B cell (primary cell): ENCODE results near the gene POLR3K. TPM values are rescaled to one million over a fixed set of nuclear protein-coding genes. Genes with fewer than 3 reads are reported as not detected.

ENCODE experiments used
- ATAC-seq: fragments of 200-7000 bp; cut with Tn5 transposase; one replicate; pipeline ENCODE4 v1.10.0; 2021; ENCODE audit warnings: low read depth, mild to moderate bottlenecking, moderate number of reproducible peaks, moderate library complexity
- CTCF ChIA-PET: fragments of 350-600 bp; sonication (Branson Sonifier 250); formaldehyde crosslinking; loops from one replicate; lab custom pipeline; 2021; ENCODE audit warnings: antibody characterized with exemption, inconsistent platforms; lab: Charles Lee
- POLR2A ChIA-PET: fragments of 350-600 bp; sonication (Branson Sonifier 250); formaldehyde crosslinking; loops from one replicate; lab custom pipeline; 2021; ENCODE audit warnings: antibody characterized with exemption; lab: Charles Lee
- DNase-seq: peaks from one replicate; pipeline ENCODE4 v3.0.0; 2013
- H2AFZ ChIP-seq: 2 replicates; pipeline ENCODE4 v1.6.1; 2012; ENCODE audit warnings: mild to moderate bottlenecking, low read depth, low read length; ENCODE audit not compliant: insufficient read depth, poor library complexity, severe bottlenecking
- H3K27ac ChIP-seq, 2 donors: 1 replicate in 1 of 2; 2 replicates in 1 of 2; pipeline ENCODE4 v1.5.1; 2012 to 2013; ENCODE audit warnings: low read length in 2 of 2, mild to moderate bottlenecking in 2 of 2, moderate library complexity in 1 of 2
- H3K27me3 ChIP-seq, 4 experiments: fragments of 200-600 bp in 1 of 4; sonication (generic) in 1 of 4; replicated peaks in 1 of 4; 1 replicate in 2 of 4; 2 replicates in 2 of 4; pipeline versions ENCODE4 v1.6.1 to v1.7.0; 2013 to 2016; ENCODE audit warnings: low read length in 3 of 4, mild to moderate bottlenecking in 2 of 4, mixed read lengths in 1 of 4, moderate library complexity in 1 of 4; ENCODE audit not compliant: insufficient read depth in 4 of 4, control insufficient read depth in 3 of 4; ENCODE audit errors: control extremely low read depth in 1 of 4
- H3K36me3 ChIP-seq, 2 experiments: replicated peaks in 1 of 2; 1 replicate in 1 of 2; 2 replicates in 1 of 2; pipeline versions ENCODE4 v1.6.1 to v1.7.1; 2013; ENCODE audit warnings: low read length in 1 of 2; ENCODE audit not compliant: insufficient read depth in 2 of 2, control insufficient read depth in 1 of 2; ENCODE audit errors: control extremely low read depth in 1 of 2, extremely low read depth in 1 of 2
- H3K4me1 ChIP-seq, 2 donors: fragments of 200-600 bp in 1 of 2; sonication (generic) in 1 of 2; 1 replicate in 1 of 2; 2 replicates in 1 of 2; pipeline versions ENCODE4 v1.5.1 to v1.6.1; 2013 to 2017; ENCODE audit warnings: low read length in 2 of 2; ENCODE audit not compliant: control insufficient read depth in 2 of 2, insufficient read depth in 2 of 2
- H3K4me2 ChIP-seq: replicated peaks from 2 replicates; pipeline ENCODE3; 2012; ENCODE audit warnings: mild to moderate bottlenecking, low read depth, low read length; ENCODE audit not compliant: poor library complexity, severe bottlenecking
- H3K4me3 ChIP-seq, 5 experiments: fragments of 200-600 bp in 1 of 5; sonication (generic) in 1 of 5; 1 replicate in 3 of 5; 2 replicates in 2 of 5; pipeline versions ENCODE4 v1.5.1 to v1.7.0; 2011 to 2016; ENCODE audit warnings: low read length in 4 of 5, mild to moderate bottlenecking in 4 of 5, low read depth in 2 of 5, control low read depth in 1 of 5, moderate library complexity in 1 of 5; ENCODE audit not compliant: insufficient read depth in 1 of 5; ENCODE audit errors: control extremely low read depth in 1 of 5, extremely low read depth in 1 of 5
- H3K79me2 ChIP-seq: fragments of 200-600 bp; sonication (generic); one replicate; pipeline ENCODE4 v1.6.0; 2016; ENCODE audit warnings: low read length; ENCODE audit not compliant: control insufficient read depth, insufficient read depth
- H3K9ac ChIP-seq: fragments of 200-600 bp; sonication (generic); 2 replicates; pipeline ENCODE4 v1.6.1; 2017; ENCODE audit warnings: mild to moderate bottlenecking, low read length, moderate library complexity
- H3K9me3 ChIP-seq, 3 donors: one replicate each; pipeline versions ENCODE4 v1.6.1 to v1.7.1; 2013; ENCODE audit warnings: low read length in 2 of 3; ENCODE audit not compliant: control insufficient read depth in 2 of 3, insufficient read depth in 1 of 3; ENCODE audit errors: control extremely low read depth in 1 of 3
- H4K20me1 ChIP-seq: 2 replicates; pipeline ENCODE4 v1.6.0; 2012; ENCODE audit warnings: mild to moderate bottlenecking, low read length; ENCODE audit not compliant: insufficient read depth, control insufficient read depth, poor library complexity, severe bottlenecking
- H3K27ac Mint-ChIP-seq: one replicate; pipeline ENCODE4 v1.8.0; 2021; ENCODE audit warnings: mixed read lengths
- H3K27me3 Mint-ChIP-seq: one replicate; pipeline ENCODE4 v1.8.0; 2021; ENCODE audit warnings: mixed read lengths
- H3K4me1 Mint-ChIP-seq: one replicate; pipeline ENCODE4 v1.8.0; 2021; ENCODE audit warnings: mixed read lengths
- H3K4me3 Mint-ChIP-seq: one replicate; pipeline ENCODE4 v1.8.0; 2021; ENCODE audit warnings: mixed read lengths
- H3K9me3 Mint-ChIP-seq: one replicate; pipeline ENCODE4 v1.8.0; 2022; ENCODE audit warnings: mixed read lengths; ENCODE audit not compliant: insufficient read depth
- EZH2 ChIP-seq: IDR thresholded peaks from 2 replicates; pipeline ENCODE4 v1.6.1; 2012; ENCODE audit warnings: borderline replicate concordance, low read depth, mild to moderate bottlenecking, moderate library complexity, low read length; ENCODE audit not compliant: insufficient read depth, poor library complexity, severe bottlenecking
- WGBS: methylation state at CpG from one replicate; pipeline ENCODE4 v1.1.5; 2013; ENCODE audit warnings: missing lambda C conversion rate; ENCODE audit not compliant: insufficient coverage; 5-methylcytosine and 5-hydroxymethylcytosine counted together
- intact Hi-C: fragments of 100-400 bp; cut with micrococcal nuclease; formaldehyde crosslinking; loops from one replicate; pipeline ENCODE4 v1.10.0; 2022
- polyA plus RNA-seq: library from polyadenylated mRNA; depleted of rRNA; stranded (reverse); fragments of >200 nt; gene quantifications from 2 replicates; pipeline ENCODE4 v1.2.3, GENCODE V29; 2012
- total RNA-seq, 2 donors: library from RNA; stranded (reverse); fragments of 120-200 nt in 1 of 2; gene quantifications; 1 replicate in 1 of 2; 2 replicates in 1 of 2; pipeline versions ENCODE4 v1.2.3 to v1.2.4, GENCODE V29; 2013 to 2022
- TF ChIP-seq, protein P1 (sequence below): fragments of 200-600 bp; IDR thresholded peaks from one replicate; pipeline ENCODE4 v1.8.0; 2022; ENCODE audit warnings: antibody characterized with exemption, mild to moderate bottlenecking

POLR3K gene
- total and polyA plus RNA-seq, 2 donors (not counting 1 experiment from before 2014, with no cell fraction given): 26.3 to 34.9 TPM

DNA sequence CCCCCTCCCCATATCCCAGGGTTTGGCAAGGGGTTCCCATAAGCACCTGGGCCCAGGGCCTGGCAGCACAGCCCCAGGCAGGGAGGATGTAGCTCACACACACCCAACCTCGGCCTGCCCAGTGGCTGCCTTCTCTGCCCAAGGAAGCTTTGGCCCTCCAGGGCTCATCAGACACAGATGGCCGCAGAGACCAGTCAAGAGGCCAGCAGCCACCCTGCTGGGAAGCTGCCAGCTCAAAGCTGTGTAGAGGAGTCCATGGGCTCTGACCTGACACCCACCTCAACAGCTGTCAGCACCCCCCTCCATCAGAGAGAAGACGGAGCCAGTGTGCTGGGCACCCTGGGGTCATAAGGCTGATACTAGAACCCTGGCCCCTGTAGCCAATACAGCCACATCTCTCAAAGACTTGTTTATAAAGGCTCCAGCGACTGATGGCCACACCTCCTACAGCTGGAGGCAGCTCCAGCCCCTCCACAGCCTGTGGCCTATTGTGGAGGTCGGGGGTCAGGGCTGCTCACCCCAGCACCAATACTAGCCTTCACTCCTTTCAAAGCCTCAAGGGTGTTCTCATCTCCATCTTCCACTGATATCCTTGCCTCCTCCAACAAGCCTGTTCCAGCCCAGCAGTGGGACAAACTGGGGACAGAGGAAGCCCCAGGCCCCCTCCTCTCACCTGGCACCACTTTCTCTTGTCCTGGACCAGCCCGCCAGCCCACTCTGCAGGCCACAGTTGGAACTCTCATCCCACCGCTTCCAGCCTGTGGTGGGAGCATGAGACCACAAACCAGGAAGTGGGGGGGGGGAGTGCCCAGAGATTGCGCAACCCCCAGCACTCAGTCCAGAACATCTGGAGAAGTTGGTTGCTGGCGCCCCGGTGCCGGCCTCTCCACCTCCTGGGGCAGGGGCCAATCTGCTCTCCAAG, 22.4 kb upstream of the POLR3K start:
- ChIA-PET POLR2A (no interaction called here), CTCF (interaction anchor here (1.0 to 14.6 kb wide), 4 partner anchors 10 to 21 kb away, joined by 3 to 401 read pairs (median 20); no protein-coding TSS in a partner anchor)
- Histone ChIP-seq H3K36me3 (peaks cover 0 to 8% of the 10 kb centered on the region in 2 experiments), H3K4me3 (no peak overlapping the region), H3K79me2 (peaks cover 30% of the 10 kb centered on the region), H3K4me2 (peak overlapping the region; percentile 87), H3K9ac (no peak overlapping the region), H3K9me3 (no peaks in the 10 kb centered on the region), H4K20me1 (no peaks in the 10 kb centered on the region), H3K27ac (no peak overlapping the region), H2AFZ (no peak overlapping the region), H3K4me1 (peaks cover 36 to 37% of the 10 kb centered on the region in 2 donors), H3K27me3 (peaks cover 0 to 34% (median 18%) of the 10 kb centered on the region in 4 experiments)
- DNase-seq: no peak
- no peak for ATAC-seq
- 71% methylated on average over 3 of the region's 11 CpGs for WGBS
- TF ChIP-seq EZH2: no peak
- TF ChIP-seq, protein P1, sequence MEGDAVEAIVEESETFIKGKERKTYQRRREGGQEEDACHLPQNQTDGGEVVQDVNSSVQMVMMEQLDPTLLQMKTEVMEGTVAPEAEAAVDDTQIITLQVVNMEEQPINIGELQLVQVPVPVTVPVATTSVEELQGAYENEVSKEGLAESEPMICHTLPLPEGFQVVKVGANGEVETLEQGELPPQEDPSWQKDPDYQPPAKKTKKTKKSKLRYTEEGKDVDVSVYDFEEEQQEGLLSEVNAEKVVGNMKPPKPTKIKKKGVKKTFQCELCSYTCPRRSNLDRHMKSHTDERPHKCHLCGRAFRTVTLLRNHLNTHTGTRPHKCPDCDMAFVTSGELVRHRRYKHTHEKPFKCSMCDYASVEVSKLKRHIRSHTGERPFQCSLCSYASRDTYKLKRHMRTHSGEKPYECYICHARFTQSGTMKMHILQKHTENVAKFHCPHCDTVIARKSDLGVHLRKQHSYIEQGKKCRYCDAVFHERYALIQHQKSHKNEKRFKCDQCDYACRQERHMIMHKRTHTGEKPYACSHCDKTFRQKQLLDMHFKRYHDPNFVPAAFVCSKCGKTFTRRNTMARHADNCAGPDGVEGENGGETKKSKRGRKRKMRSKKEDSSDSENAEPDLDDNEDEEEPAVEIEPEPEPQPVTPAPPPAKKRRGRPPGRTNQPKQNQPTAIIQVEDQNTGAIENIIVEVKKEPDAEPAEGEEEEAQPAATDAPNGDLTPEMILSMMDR: no peak
- peak overlapping the region; percentile 20 for H3K27ac Mint-ChIP-seq
- no peaks in the 10 kb centered on the region for H3K9me3 Mint-ChIP-seq
- peaks cover 15% of the 10 kb centered on the region for H3K27me3 Mint-ChIP-seq
- H3K4me3 Mint-ChIP-seq: peak overlapping the region; percentile 29
- peaks cover 29% of the 10 kb centered on the region for H3K4me1 Mint-ChIP-seq
- intact Hi-C loops: no loop called here
